SK-N-SH (cell line): Measurements from ENCODE around the gene KLHL22. TPM values are rescaled to one million over a fixed set of nuclear protein-coding genes. Genes with fewer than 3 reads are reported as not detected.
A peak's percentile ranks its signal among the peaks of the same experiment; 100 is the strongest.

Experiments
- CTCF ChIA-PET: fragments of 300-600, 350-600 bp; formaldehyde crosslinking; extraction: SDS; loops from one replicate; lab custom pipeline; 2021; lab: Yijun Ruan, JAX
- POLR2A ChIA-PET: fragments of 350-600 bp; sonication (Branson Sonifier 250); formaldehyde crosslinking; extraction: SDS; loops from one replicate; lab custom pipeline; 2020; ENCODE audit warnings: antibody characterized with exemption, inconsistent platforms; lab: Yijun Ruan, JAX
- DNase-seq: peaks from one replicate; pipeline ENCODE4 v3.0.0; 2012
- H2AFZ ChIP-seq: fragments of 200-600 bp; sonication (generic); 2 replicates; pipeline ENCODE4 v1.8.1; 2016; ENCODE audit warnings: antibody characterized with exemption, mild to moderate bottlenecking, low read depth
- H3F3A ChIP-seq: fragments of 200-600 bp; sonication (generic); replicated peaks from 2 replicates; pipeline ENCODE3; 2016; ENCODE audit warnings: antibody characterized with exemption, mild to moderate bottlenecking; ENCODE audit not compliant: insufficient read depth
- H3K27ac ChIP-seq, 2 experiments: fragments of 200-500 bp in 1 of 2; fragments of 200-600 bp in 1 of 2; sonication (Bioruptor generic) in 1 of 2; sonication (generic), shearing (Covaris generic) in 1 of 2; 2 replicates each; pipeline versions ENCODE4 v1.5.1 to v1.6.1; 2014 to 2016; ENCODE audit warnings: low read depth in 2 of 2, inconsistent platforms in 1 of 2, low read length in 1 of 2, mild to moderate bottlenecking in 1 of 2, mixed read lengths in 1 of 2
- H3K27me3 ChIP-seq: fragments of 200-600 bp; sonication (generic), shearing (Covaris generic); 2 replicates; pipeline ENCODE4 v1.6.1; 2016; ENCODE audit warnings: mixed run types; ENCODE audit not compliant: insufficient read depth
- H3K36me3 ChIP-seq, 2 experiments: fragments of 200-500 bp in 1 of 2; fragments of 200-600 bp in 1 of 2; sonication (Bioruptor generic) in 1 of 2; sonication (generic) in 1 of 2; replicated peaks in 1 of 2; 2 replicates each; pipeline versions ENCODE3 to v1.5.1; 2014 to 2016; ENCODE audit warnings: low read length in 1 of 2, mild to moderate bottlenecking in 1 of 2; ENCODE audit not compliant: insufficient read depth in 2 of 2, control insufficient read depth in 1 of 2
- H3K4me1 ChIP-seq, 2 experiments: fragments of 200-500 bp in 1 of 2; fragments of 200-600 bp in 1 of 2; sonication (Bioruptor generic) in 1 of 2; sonication (generic), shearing (Covaris generic) in 1 of 2; 2 replicates each; pipeline versions ENCODE4 v1.5.1 to v1.6.1; 2014 to 2016; ENCODE audit warnings: low read depth in 1 of 2, low read length in 1 of 2, mixed run types in 1 of 2; ENCODE audit not compliant: insufficient read depth in 2 of 2, control insufficient read depth in 1 of 2
- H3K4me2 ChIP-seq: fragments of 200-600 bp; sonication (generic), shearing (Covaris generic); 2 replicates; pipeline ENCODE4 v1.6.1; 2017; ENCODE audit warnings: mixed run types
- H3K4me3 ChIP-seq, 2 experiments: fragments of 200-500 bp in 1 of 2; fragments of 200-600 bp in 1 of 2; sonication (Bioruptor generic) in 1 of 2; sonication (generic), shearing (Covaris generic) in 1 of 2; 2 replicates each; pipeline versions ENCODE4 v1.5.1 to v1.8.1; 2014 to 2016; ENCODE audit warnings: low read depth in 2 of 2, inconsistent platforms in 1 of 2, low read length in 1 of 2, mild to moderate bottlenecking in 1 of 2, mixed read lengths in 1 of 2, moderate library complexity in 1 of 2
- H3K79me2 ChIP-seq: fragments of 200-600 bp; sonication (generic); 2 replicates; pipeline ENCODE4 v1.8.1; 2017; ENCODE audit warnings: mild to moderate bottlenecking; ENCODE audit not compliant: insufficient read depth
- H3K9ac ChIP-seq: fragments of 200-600 bp; sonication (generic); 2 replicates; pipeline ENCODE4 v1.6.1; 2017; ENCODE audit warnings: mixed run types
- H3K9me2 ChIP-seq: fragments of 200-600 bp; sonication (generic); 2 replicates; pipeline ENCODE4 v1.6.1; 2017; ENCODE audit warnings: mixed run types
- H3K9me3 ChIP-seq: fragments of 200-600 bp; sonication (generic); 2 replicates; pipeline ENCODE4 v1.6.1; 2017; ENCODE audit warnings: mixed run types, mild to moderate bottlenecking, moderate library complexity
- H4K20me1 ChIP-seq: fragments of 200-600 bp; sonication (generic); 2 replicates; pipeline ENCODE4 v1.6.1; 2017; ENCODE audit warnings: mild to moderate bottlenecking, mixed run types; ENCODE audit not compliant: insufficient read depth
- CHD2 ChIP-seq: fragments of 150-350 bp; IDR thresholded peaks from 2 replicates; pipeline ENCODE4 v1.6.1; 2018; ENCODE audit warnings: low read length; ENCODE audit not compliant: partially characterized antibody
- EP300 ChIP-seq, 2 experiments: IDR thresholded peaks; 2 replicates each; pipeline versions ENCODE4 v1.4.0 to v1.6.1; 2012; ENCODE audit warnings: borderline replicate concordance in 1 of 2, low read depth in 1 of 2, low read length in 1 of 2
- EZH2phosphoT487 ChIP-seq: fragments of 200-600 bp; sonication (generic); IDR thresholded peaks from 2 replicates; pipeline ENCODE4 v1.6.1; 2017; ENCODE audit warnings: low read depth, mixed run types, mild to moderate bottlenecking, antibody characterized with exemption, moderate library complexity, borderline replicate concordance
- GATA2 ChIP-seq: sonication (generic); formaldehyde crosslinking; IDR thresholded peaks from 2 replicates; pipeline ENCODE4 v1.5.0; 2020; ENCODE audit warnings: mild to moderate bottlenecking, missing genetic modification reagents
- IRF3 ChIP-seq: fragments of 150-350 bp; IDR thresholded peaks from 2 replicates; pipeline ENCODE4 v1.6.1; 2016; ENCODE audit warnings: mild to moderate bottlenecking, low read depth, low read length
- MEF2A ChIP-seq: IDR thresholded peaks from 2 replicates; pipeline ENCODE4 v1.4.0; 2012; ENCODE audit warnings: low read depth, borderline replicate concordance
- NFIC ChIP-seq: IDR thresholded peaks from 2 replicates; pipeline ENCODE4 v1.4.0; 2012; ENCODE audit warnings: borderline replicate concordance
- RAD21 ChIP-seq: IDR thresholded peaks from 2 replicates; pipeline ENCODE4 v1.6.1; 2012; ENCODE audit warnings: mild to moderate bottlenecking, low read length
- RFX5 ChIP-seq: IDR thresholded peaks from 2 replicates; pipeline ENCODE4 v1.6.1; 2012; ENCODE audit warnings: mild to moderate bottlenecking, improper control_type of control experiment, low read length
- RXRA ChIP-seq: IDR thresholded peaks from 2 replicates; pipeline ENCODE4 v1.4.0; 2012; ENCODE audit warnings: low read depth, mild to moderate bottlenecking, borderline replicate concordance
- TAF1 ChIP-seq: IDR thresholded peaks from 2 replicates; pipeline ENCODE4 v1.6.1; 2012; ENCODE audit warnings: low read depth, mild to moderate bottlenecking, low read length, moderate library complexity, borderline replicate concordance
- TCF12 ChIP-seq: IDR thresholded peaks from 2 replicates; pipeline ENCODE4 v1.4.0; 2012
- TEAD4 ChIP-seq: IDR thresholded peaks from 2 replicates; pipeline ENCODE4 v1.4.0; 2012; ENCODE audit warnings: mild to moderate bottlenecking, borderline replicate concordance; ENCODE audit not compliant: insufficient read depth
- USF1 ChIP-seq: IDR thresholded peaks from 2 replicates; pipeline ENCODE4 v1.4.0; 2012; ENCODE audit warnings: low read depth, borderline replicate concordance
- YY1 ChIP-seq: IDR thresholded peaks from 2 replicates; pipeline ENCODE4 v1.4.0; 2012; ENCODE audit warnings: low read depth, mild to moderate bottlenecking
- ZBTB33 ChIP-seq: IDR thresholded peaks from 2 replicates; pipeline ENCODE4 v1.4.0; 2012; ENCODE audit warnings: low read depth, borderline replicate concordance
- WGBS: methylation state at CpG from one replicate; pipeline ENCODE4 v1.1.6; 2017; ENCODE audit warnings: low lambda C conversion rate; 5-methylcytosine and 5-hydroxymethylcytosine counted together
- polyA plus RNA-seq, 3 experiments: library from polyadenylated mRNA; depleted of rRNA; stranded (reverse); fragments of >200 nt; gene quantifications; 2 replicates each; pipeline ENCODE4 v1.2.3, GENCODE V29; 2012

The KLHL22 gene
- polyA plus RNA-seq, 1 of the 3 experiments (the other 2 are of a cell fraction): 26.5 TPM

GRCh38 chr22:20425566-20426258 lies 69.9 kb downstream of the KLHL22 start (continued):
- no peak for TF ChIP-seq CHD2
- no peak for TF ChIP-seq GATA2 (CRISPR knock-in tag)
- no peak for TF ChIP-seq RFX5

- CTCF ChIA-PET: interaction anchor here (0.8 kb wide), 1 partner anchor 72 kb away, joined by 3 read pairs; no protein-coding TSS in a partner anchor
Measured at GRCh38 chr22:20424932-20425565, 70.5 kb downstream of the KLHL22 start.

GRCh38 chr22:20424568-20424931 lies 71.0 kb downstream of the KLHL22 start:
- Histone ChIP-seq H3K27me3 (no peaks in the 10 kb centered on the region), H3K9me2 (no peaks in the 10 kb centered on the region), H3K4me1 (peaks cover 16 to 44% of the 10 kb centered on the region in 2 experiments; a peak in 3 of 4 replicates), H3K9me3 (no peaks in the 10 kb centered on the region), H2AFZ (no peak overlapping the region), H3F3A (peaks cover 16% of the 10 kb centered on the region), H3K27ac (peak overlapping the region; percentile 74 to 95; a peak in 3 of 4 replicates), H3K4me3 (no peak overlapping the region), H3K9ac (no peak overlapping the region), H4K20me1 (peaks cover 40% of the 10 kb centered on the region), H3K4me2 (no peak overlapping the region), H3K36me3 (peaks cover 11 to 42% of the 10 kb centered on the region in 2 experiments), H3K79me2 (no peaks in the 10 kb centered on the region)
- WGBS: no CpG with 5 or more reads among the region's 15 CpGs
- ChIA-PET POLR2A (interaction anchor here (3.1 kb wide), 1 partner anchor 13 kb away, joined by 13 read pairs; the partner anchor contains the start of gene SCARF2), CTCF (interaction anchor here (0.8 kb wide), 1 partner anchor 72 kb away, joined by 3 read pairs; no protein-coding TSS in a partner anchor)
- DNase-seq: no peak
- no peak for TF ChIP-seq MEF2A
- TF ChIP-seq YY1: no peak
- no peak for TF ChIP-seq EP300 (IDR thresholded peaks at IDR 0.05; ENCODE audit: borderline replicate concordance in 1 of 2, low read depth in 1 of 2, low read length in 1 of 2)
- TF ChIP-seq EZH2phosphoT487: no peak
- TF ChIP-seq TEAD4: no peak
- TF ChIP-seq USF1: no peak
- TF ChIP-seq TAF1: no peak
- TF ChIP-seq TCF12: no peak
- TF ChIP-seq NFIC: no peak
- TF ChIP-seq IRF3: no peak
- TF ChIP-seq RAD21: no peak
- no peak for TF ChIP-seq RXRA

More at GRCh38 chr22:20424932-20425565, 70.5 kb downstream of the KLHL22 start:
- no peak overlapping the region for H3K4me2 ChIP-seq
- 99% methylated on average over 29 of the region's 59 CpGs for WGBS
- no peaks in the 10 kb centered on the region for H3K79me2 ChIP-seq
- H4K20me1 ChIP-seq: peaks cover 44% of the 10 kb centered on the region
- H3K9me3 ChIP-seq: no peaks in the 10 kb centered on the region
- H3K4me3 ChIP-seq: no peak overlapping the region
- H3F3A ChIP-seq: peaks cover 13% of the 10 kb centered on the region
- DNase-seq: peak; percentile 75
- no peak for TF ChIP-seq EP300 (IDR thresholded peaks at IDR 0.05; ENCODE audit: borderline replicate concordance in 1 of 2, low read depth in 1 of 2, low read length in 1 of 2)
- TF ChIP-seq ZBTB33: 0 out of 2 replicates have a peak, but pooled peaks have one; percentile 17
- peak overlapping the region in 1 of 2 experiments; percentile 95; a peak in 2 of 4 replicates for H3K27ac ChIP-seq
- peaks cover 11 to 47% of the 10 kb centered on the region in 2 experiments for H3K36me3 ChIP-seq
- H2AFZ ChIP-seq: no peak overlapping the region
- H3K9me2 ChIP-seq: no peaks in the 10 kb centered on the region
- no peak overlapping the region for H3K9ac ChIP-seq
- H3K27me3 ChIP-seq: no peaks in the 10 kb centered on the region
- POLR2A ChIA-PET: interaction anchor here (3.1 kb wide), 1 partner anchor 13 kb away, joined by 13 read pairs; the partner anchor contains the start of gene SCARF2
- peaks cover 16 to 44% of the 10 kb centered on the region in 2 experiments; a peak in 3 of 4 replicates for H3K4me1 ChIP-seq
